Measurements from ENCODE around the gene SAMMSON. TPM values are rescaled to one million over a fixed set of nuclear protein-coding genes. Genes with fewer than 3 reads are reported as not detected.

Gene SAMMSON
- total and polyA plus RNA-seq, 11 donors: not detected

GRCh38 chr3:69976021-69976420 is 23.5 kb upstream of the SAMMSON start:
- ATAC-seq (no peak), DNase-seq (no peak)
- no peaks in the 10 kb centered on the region for H3K36me3 ChIP-seq
- WGBS, 4 donors: 51 to 64% (median 58%) methylated on average over 2 of the region's 2 CpGs
- intact Hi-C loops (cut with DNase I): no loop called here
- TF ChIP-seq CTCF (IDR thresholded peaks at IDR 0.05) (no peak), POLR2A (IDR thresholded peaks at IDR 0.05) (no peak)
- peaks cover 0 to 29% (median 10%) of the 10 kb centered on the region in 12 donors for H3K9me3 ChIP-seq
- H3K27me3 ChIP-seq: no peaks in the 10 kb centered on the region
- H3K4me1 ChIP-seq: peaks cover 0 to 14% (median 0%) of the 10 kb centered on the region in 12 donors
- H3K27ac ChIP-seq: no peak overlapping the region
- H3K4me3 ChIP-seq: no peak overlapping the region

- Histone ChIP-seq H3K4me3 (no peak overlapping the region), H3K27me3 (no peaks in the 10 kb centered on the region), H3K4me1 (no peaks in the 10 kb centered on the region), H3K36me3 (no peaks in the 10 kb centered on the region), H3K9me3 (peaks cover 0 to 11% (median under 1%) of the 10 kb centered on the region in 12 donors), H3K27ac (no peak overlapping the region)
- no peak for DNase-seq
- TF ChIP-seq POLR2A (IDR thresholded peaks at IDR 0.05): no peak
- TF ChIP-seq CTCF (IDR thresholded peaks at IDR 0.05): no peak
- ATAC-seq: no peak
- 84 to 89% (median 84%) methylated on average over 5 of the region's 5 CpGs for WGBS, 4 donors
- intact Hi-C loops (cut with DNase I): no loop called here
These were observed 15.8 kb upstream of the SAMMSON start for GRCh38 chr3:69983546-69984265.

GRCh38 chr3:69985266-69985665 is 14.3 kb upstream of the SAMMSON start:
- no peaks in the 10 kb centered on the region for H3K4me1 ChIP-seq
- 64 to 87% (median 77%) methylated on average over 4 of the region's 4 CpGs for WGBS, 4 donors

GRCh38 chr3:69986419-69986818 is 13.1 kb upstream of the SAMMSON start:
- intact Hi-C loops (cut with DNase I): no loop called here
- no peak for DNase-seq
- WGBS, 4 donors: 89 to 92% (median 89%) methylated on average over 6 of the region's 6 CpGs
- ATAC-seq: no peak
- H3K36me3 ChIP-seq: no peaks in the 10 kb centered on the region
- no peak overlapping the region for H3K27ac ChIP-seq
- TF ChIP-seq POLR2A (IDR thresholded peaks at IDR 0.05): no peak
- H3K4me1 ChIP-seq: no peaks in the 10 kb centered on the region
- H3K4me3 ChIP-seq: no peak overlapping the region
- no peaks in the 10 kb centered on the region for H3K27me3 ChIP-seq
- H3K9me3 ChIP-seq: no peaks in the 10 kb centered on the region

More at GRCh38 chr3:69985266-69985665, 14.3 kb upstream of the SAMMSON start:
- intact Hi-C loops (cut with DNase I): no loop called here
- Histone ChIP-seq H3K4me3 (no peak overlapping the region), H3K36me3 (no peaks in the 10 kb centered on the region), H3K9me3 (no peaks in the 10 kb centered on the region), H3K27ac (no peak overlapping the region), H3K27me3 (no peaks in the 10 kb centered on the region)
- DNase-seq (no peak), ATAC-seq (no peak)
- no peak for TF ChIP-seq POLR2A (IDR thresholded peaks at IDR 0.05)
- no peak for TF ChIP-seq CTCF (IDR thresholded peaks at IDR 0.05)

GRCh38 chr3:69987833-69988232 is 11.7 kb upstream of the SAMMSON start:
- Histone ChIP-seq H3K27me3 (no peaks in the 10 kb centered on the region), H3K4me3 (no peak overlapping the region), H3K36me3 (no peaks in the 10 kb centered on the region), H3K4me1 (peaks cover 0 to 6% (median 0%) of the 10 kb centered on the region in 12 donors), H3K27ac (no peak overlapping the region), H3K9me3 (no peaks in the 10 kb centered on the region)
- WGBS, 4 donors: 65 to 76% (median 71%) methylated on average over 6 of the region's 6 CpGs
- no peak for ATAC-seq
- intact Hi-C loops (cut with DNase I): no loop called here
- no peak for TF ChIP-seq CTCF (IDR thresholded peaks at IDR 0.05)
- TF ChIP-seq POLR2A (IDR thresholded peaks at IDR 0.05): no peak
- no peak for DNase-seq
